AG04450 (cell line): ENCODE results near the gene IFNA1. TPM values are rescaled to one million over a fixed set of nuclear protein-coding genes. Genes with fewer than 3 reads are reported as not detected.

Experiments
- CTCF ChIA-PET: fragments of 300-600, 350-600 bp; formaldehyde crosslinking; extraction: SDS; loops from one replicate; lab custom pipeline; 2022; ENCODE audit warnings: antibody characterized with exemption, inconsistent platforms; lab: Charles Lee
- POLR2A ChIA-PET: fragments of 350-600 bp; formaldehyde crosslinking; extraction: SDS; loops from one replicate; lab custom pipeline; 2021; ENCODE audit warnings: antibody characterized with exemption, inconsistent platforms; lab: Yijun Ruan, JAX
- DNase-seq: peaks from one replicate; pipeline ENCODE4 v3.0.0-alpha.2; 2011; ENCODE audit warnings: low read depth, low spot score
- H3K27ac ChIP-seq: one replicate; pipeline ENCODE4 v1.5.1; 2012; ENCODE audit warnings: low read depth, low read length, control low read depth
- H3K27me3 ChIP-seq: one replicate; pipeline ENCODE4 v1.6.0; 2012; ENCODE audit warnings: low read length; ENCODE audit not compliant: control insufficient read depth, insufficient read depth
- H3K4me3 ChIP-seq: 2 replicates; pipeline ENCODE4 v1.5.1; 2011; ENCODE audit warnings: mild to moderate bottlenecking, low read depth, low read length, control low read depth
- H3K9me3 ChIP-seq: 2 replicates; pipeline ENCODE4 v1.5.1; 2012; ENCODE audit warnings: low read length; ENCODE audit not compliant: control insufficient read depth, insufficient read depth
- CTCF ChIP-seq: IDR thresholded peaks from 2 replicates; pipeline ENCODE4 v1.5.1; 2011; ENCODE audit warnings: low read depth, low read length, control low read depth, inconsistent platforms
- polyA minus RNA-seq: library from RNA; depleted of rRNA, polyadenylated mRNA; stranded (reverse); fragments of >200 nt; gene quantifications from 2 replicates; pipeline ENCODE4 v1.2.3, GENCODE V29; 2011; rRNA and poly(A)+ RNA removed
- polyA plus RNA-seq: library from polyadenylated mRNA; depleted of rRNA; stranded (reverse); fragments of >200 nt; gene quantifications from 2 replicates; pipeline ENCODE4 v1.2.3, GENCODE V29; 2011; rRNA removed

The IFNA1 gene
- not detected in 2 replicates for polyA plus RNA-seq
- polyA minus RNA-seq: not detected in 2 replicates

DNA sequence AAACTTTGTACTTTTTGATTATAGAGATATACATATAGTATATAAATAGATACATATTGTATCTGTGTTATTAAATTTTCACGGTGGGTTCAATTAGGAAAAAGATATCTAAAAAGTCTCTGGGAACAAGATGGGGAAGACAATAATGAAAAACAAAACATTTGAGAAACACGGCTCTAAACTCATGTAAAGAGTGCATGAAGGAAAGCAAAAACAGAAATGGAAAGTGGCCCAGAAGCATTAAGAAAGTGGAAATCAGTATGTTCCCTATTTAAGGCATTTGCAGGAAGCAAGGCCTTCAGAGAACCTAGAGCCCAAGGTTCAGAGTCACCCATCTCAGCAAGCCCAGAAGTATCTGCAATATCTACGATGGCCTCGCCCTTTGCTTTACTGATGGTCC, at the start of gene IFNA1:
Gene IFNA1, plus strand, starts transcription at position 301 of the 400 bp plus-strand sequence. Its CDS starts 69 bp downstream, at position 370.
- Histone ChIP-seq H3K27ac (no peak within 1 kb of the TSS), H3K4me3 (no peak within 1 kb of the TSS), H3K27me3 (no peaks in the 10 kb centered on the region), H3K9me3 (no peaks in the 10 kb centered on the region)
- ChIA-PET CTCF (interaction anchor here (0.7 to 2.1 kb wide), 4 partner anchors 26 to 121 kb away, joined by 3 to 11 read pairs (median 6); no protein-coding TSS in a partner anchor), POLR2A (no interaction called here)
- no peak for DNase-seq
- no peak for TF ChIP-seq CTCF

- Histone ChIP-seq H3K27me3 (peaks cover 14% of the 10 kb centered on the region), H3K4me3 (no peak overlapping the region), H3K27ac (no peak overlapping the region), H3K9me3 (no peaks in the 10 kb centered on the region)
- POLR2A ChIA-PET: no interaction called here
- CTCF ChIA-PET: interaction anchor here (0.6 to 1.5 kb wide), 6 partner anchors 11 to 577 kb away, joined by 3 to 10 read pairs (median 4); no protein-coding TSS in a partner anchor
- DNase-seq: no peak
- TF ChIP-seq CTCF: peak; percentile 33
These were observed 48.0 kb upstream of the IFNA1 start for GRCh38 chr9:21392270-21392669.

- peak; percentile 82 for TF ChIP-seq CTCF
- DNase-seq: no peak
- POLR2A ChIA-PET: no interaction called here
- Histone ChIP-seq H3K27ac (no peak overlapping the region), H3K4me3 (peak overlapping the region; percentile 53), H3K9me3 (no peaks in the 10 kb centered on the region), H3K27me3 (peaks cover 26% of the 10 kb centered on the region)
- CTCF ChIA-PET: interaction anchor here (0.6 to 2.8 kb wide), 38 partner anchors 9 to 1500 kb away, joined by 3 to 28 read pairs (median 4); partner anchors contain the start of genes IFNA8 and KLHL9
These were observed 44.2 kb upstream of the IFNA1 start for GRCh38 chr9:21395778-21396717.

- Histone ChIP-seq H3K27ac (no peak overlapping the region), H3K9me3 (no peaks in the 10 kb centered on the region), H3K27me3 (peaks cover 43% of the 10 kb centered on the region), H3K4me3 (no peak overlapping the region)
- ChIA-PET POLR2A (no interaction called here), CTCF (interaction anchor here (1.0 to 1.7 kb wide), 7 partner anchors 36 to 310 kb away, joined by 3 to 8 read pairs (median 5); no protein-coding TSS in a partner anchor)
- no peak for TF ChIP-seq CTCF
- no peak for DNase-seq
These were observed 41.2 kb upstream of the IFNA1 start for GRCh38 chr9:21398955-21399489.
